IMR-90 (cell line): ENCODE data around the gene TMEM163.

Experiments used
- BHLHE40 ChIP-seq: fragments of 150-350 bp; IDR thresholded peaks from 2 replicates; pipeline ENCODE4 v1.6.1; 2016; ENCODE audit warnings: mild to moderate bottlenecking, low read depth, low read length
- CEBPB ChIP-seq: IDR thresholded peaks from 2 replicates; pipeline ENCODE4 v1.6.1; 2012; ENCODE audit warnings: low read depth, low read length, improper control_type of control experiment
- CHD1 ChIP-seq: IDR thresholded peaks from 2 replicates; pipeline ENCODE4 v1.6.1; 2012; ENCODE audit warnings: low read depth, low read length, improper control_type of control experiment
- CTCF ChIP-seq: conservative IDR thresholded peaks from 2 replicates; pipeline ENCODE4 v1.5.1; 2012; ENCODE audit warnings: mild to moderate bottlenecking, low read depth, low read length, improper control_type of control experiment
- ELK1 ChIP-seq: fragments of 150-350 bp; IDR thresholded peaks from 2 replicates; pipeline ENCODE4 v1.6.1; 2016; ENCODE audit warnings: low read depth, mild to moderate bottlenecking, low read length, moderate library complexity, borderline replicate concordance
- FOS ChIP-seq: fragments of 150-350 bp; IDR thresholded peaks from 2 replicates; pipeline ENCODE4 v1.6.1; 2016; ENCODE audit warnings: low read depth, low read length
- MAFK ChIP-seq: IDR thresholded peaks from 2 replicates; pipeline ENCODE4 v1.6.1; 2012; ENCODE audit warnings: low read depth, low read length, improper control_type of control experiment
- MAZ ChIP-seq: IDR thresholded peaks from 2 replicates; pipeline ENCODE4 v1.6.1; 2012; ENCODE audit warnings: low read depth, mild to moderate bottlenecking, low read length, improper control_type of control experiment, moderate library complexity, borderline replicate concordance
- POLR2A ChIP-seq: IDR thresholded peaks from 2 replicates; pipeline ENCODE4 v1.6.1; 2012; ENCODE audit warnings: mild to moderate bottlenecking, low read depth, low read length
- RAD21 ChIP-seq: IDR thresholded peaks from 2 replicates; pipeline ENCODE4 v1.6.1; 2012; ENCODE audit warnings: low read length, improper control_type of control experiment
- RCOR1 ChIP-seq: IDR thresholded peaks from 2 replicates; pipeline ENCODE4 v1.6.1; 2012; ENCODE audit warnings: mild to moderate bottlenecking, low read length, improper control_type of control experiment; ENCODE audit not compliant: insufficient replicate concordance
- RFX5 ChIP-seq: IDR thresholded peaks from 2 replicates; pipeline ENCODE4 v1.8.0; 2012; ENCODE audit warnings: low read depth, mild to moderate bottlenecking, low read length, moderate library complexity
- SMC3 ChIP-seq: fragments of 150-350 bp; IDR thresholded peaks from 2 replicates; pipeline ENCODE4 v1.6.1; 2016; ENCODE audit warnings: low read depth, mild to moderate bottlenecking, antibody characterized with exemption, low read length, moderate library complexity
- USF2 ChIP-seq: fragments of 150-350 bp; IDR thresholded peaks from 2 replicates; pipeline ENCODE4 v1.6.1; 2017; ENCODE audit warnings: mild to moderate bottlenecking, antibody characterized with exemption, low read length, low read depth

- no peak for TF ChIP-seq POLR2A
- no peak for TF ChIP-seq MAFK
- no peak for TF ChIP-seq CTCF
- no peak for TF ChIP-seq MAZ
- TF ChIP-seq BHLHE40 = no peak
- TF ChIP-seq RAD21 = no peak
- TF ChIP-seq ELK1 = no peak
- no peak for TF ChIP-seq SMC3
- no peak for TF ChIP-seq RCOR1
- no peak for TF ChIP-seq CEBPB
- no peak for TF ChIP-seq USF2
- TF ChIP-seq RFX5 = no peak
- TF ChIP-seq FOS = no peak
- TF ChIP-seq CHD1 = no peak
These were observed 44.4 kb upstream of the TMEM163 start for GRCh38 chr2:134763164-134763710.
